GM23338 (cell line): ENCODE results near the gene MED19. TPM values are rescaled to one million over a fixed set of nuclear protein-coding genes. Genes with fewer than 3 reads are reported as not detected.

Source experiments
- ATAC-seq: fragments of 200-7000 bp; cut with Tn5 transposase; 3 replicates; pipeline ENCODE4 v1.9.1; 2020
- DNase-seq: peaks from one replicate; pipeline ENCODE4 v3.0.0-alpha.2; 2015; ENCODE audit warnings: low spot score
- H2AFZ ChIP-seq: fragments of 200-600 bp; sonication (generic); 2 replicates; pipeline ENCODE4 v1.8.0; 2016; ENCODE audit warnings: antibody characterized with exemption, mild to moderate bottlenecking, moderate library complexity
- H3F3A ChIP-seq: fragments of 200-600 bp; sonication (generic); replicated peaks from 2 replicates; pipeline ENCODE4 v1.8.0; 2017; ENCODE audit warnings: antibody characterized with exemption, mixed run types, low read depth
- H3K27ac ChIP-seq: fragments of 200-600 bp; sonication (generic); 2 replicates; pipeline ENCODE4 v1.6.1; 2016; ENCODE audit warnings: low read depth
- H3K27me3 ChIP-seq: fragments of 200-600 bp; sonication (generic); 2 replicates; pipeline ENCODE4 v1.8.0; 2016; ENCODE audit warnings: mild to moderate bottlenecking, mixed run types, moderate library complexity; ENCODE audit not compliant: insufficient read depth
- H3K36me3 ChIP-seq: fragments of 200-600 bp; sonication (generic); 2 replicates; pipeline ENCODE4 v1.8.0; 2016; ENCODE audit warnings: mild to moderate bottlenecking; ENCODE audit not compliant: insufficient read depth
- H3K4me1 ChIP-seq: fragments of 200-600 bp; sonication (generic); 2 replicates; pipeline ENCODE4 v1.8.0; 2016; ENCODE audit warnings: mild to moderate bottlenecking, moderate library complexity; ENCODE audit not compliant: insufficient read depth
- H3K4me2 ChIP-seq: fragments of 200-600 bp; sonication (generic); 2 replicates; pipeline ENCODE4 v1.7.1; 2017; ENCODE audit warnings: mixed run types
- H3K4me3 ChIP-seq: fragments of 200-600 bp; sonication (generic); 2 replicates; pipeline ENCODE4 v1.6.1; 2016; ENCODE audit warnings: mixed run types
- H3K79me2 ChIP-seq: fragments of 200-600 bp; sonication (generic); replicated peaks from 2 replicates; pipeline ENCODE4 v1.8.0; 2017; ENCODE audit warnings: mild to moderate bottlenecking; ENCODE audit not compliant: insufficient read depth
- H3K9me2 ChIP-seq: fragments of 200-600 bp; sonication (generic); 2 replicates; pipeline ENCODE4 v1.8.0; 2017; ENCODE audit not compliant: insufficient read depth
- H4K20me1 ChIP-seq: fragments of 200-600 bp; sonication (generic); replicated peaks from 2 replicates; pipeline ENCODE4 v1.8.0; 2017; ENCODE audit warnings: mild to moderate bottlenecking; ENCODE audit not compliant: insufficient read depth
- H3K27ac Mint-ChIP-seq: 2 replicates; pipeline ENCODE4 v1.8.0; 2020; ENCODE audit warnings: inconsistent platforms, mild to moderate bottlenecking, moderate library complexity, mixed read lengths
- H3K27me3 Mint-ChIP-seq: 3 replicates; pipeline ENCODE4 v1.8.0; 2022; ENCODE audit warnings: low read depth, mild to moderate bottlenecking, moderate library complexity, mixed read lengths, inconsistent platforms; ENCODE audit not compliant: insufficient read depth, poor library complexity
- H3K36me3 Mint-ChIP-seq: 3 replicates; pipeline ENCODE4 v1.8.0; 2021; ENCODE audit warnings: low read depth, mild to moderate bottlenecking, inconsistent platforms, moderate library complexity, mixed read lengths
- H3K4me1 Mint-ChIP-seq: 3 replicates; pipeline ENCODE4 v1.8.0; 2020; ENCODE audit warnings: mild to moderate bottlenecking, inconsistent platforms, mixed read lengths
- H3K4me3 Mint-ChIP-seq: 3 replicates; pipeline ENCODE4 v1.8.0; 2021; ENCODE audit warnings: moderate library complexity, mild to moderate bottlenecking, inconsistent platforms, mixed read lengths
- H3K9me3 Mint-ChIP-seq: 3 replicates; pipeline ENCODE4 v1.8.0; 2020; ENCODE audit warnings: moderate library complexity, mild to moderate bottlenecking, inconsistent platforms, mixed read lengths
- CREB1 ChIP-seq: fragments of 250-450 bp; sonication (Bioruptor Pico); IDR thresholded peaks from 2 replicates; pipeline ENCODE4 v1.5.0; 2020; ENCODE audit warnings: low read depth, mild to moderate bottlenecking, moderate library complexity
- CTCF ChIP-seq, 2 experiments: fragments of 200-600 bp in 1 of 2; sonication (generic) in 1 of 2; conservative IDR thresholded peaks; 2 replicates each; pipeline versions ENCODE4 v1.5.1 to v1.6.1; 2016 to 2017; ENCODE audit warnings: antibody characterized with exemption in 2 of 2, low read depth in 2 of 2, mild to moderate bottlenecking in 2 of 2, moderate library complexity in 1 of 2
- ETS1 ChIP-seq: IDR thresholded peaks from 2 replicates; pipeline ENCODE4 v1.6.1; 2016; ENCODE audit warnings: antibody characterized with exemption
- EZH2 ChIP-seq: fragments of 200-600 bp; sonication (generic); IDR thresholded peaks from one replicate; pipeline ENCODE4 v1.8.0; 2017; ENCODE audit warnings: antibody characterized with exemption, mild to moderate bottlenecking, low read depth; ENCODE audit not compliant: unreplicated experiment
- EZH2phosphoT487 ChIP-seq: fragments of 200-600 bp; sonication (generic); IDR thresholded peaks from one replicate; pipeline ENCODE4 v1.8.1; 2018; ENCODE audit warnings: antibody characterized with exemption; ENCODE audit not compliant: unreplicated experiment
- JUNB ChIP-seq: IDR thresholded peaks from one replicate; pipeline ENCODE4 v1.6.1; 2016; ENCODE audit warnings: antibody characterized with exemption; ENCODE audit not compliant: unreplicated experiment
- NANOG ChIP-seq: IDR thresholded peaks from 2 replicates; pipeline ENCODE4 v1.6.1; 2016; ENCODE audit warnings: antibody characterized with exemption, borderline replicate concordance
- POLR2AphosphoS5 ChIP-seq: IDR thresholded peaks from 2 replicates; pipeline ENCODE4 v1.6.1; 2016; ENCODE audit warnings: antibody characterized with exemption, low read depth
- REST ChIP-seq: IDR thresholded peaks from one replicate; pipeline ENCODE4 v1.6.1; 2018; ENCODE audit warnings: antibody characterized with exemption; ENCODE audit not compliant: unreplicated experiment
- STAT1 ChIP-seq: IDR thresholded peaks from one replicate; pipeline ENCODE4 v1.6.1; 2016; ENCODE audit warnings: antibody characterized with exemption; ENCODE audit not compliant: unreplicated experiment
- ZNF114 ChIP-seq: fragments of 250-450 bp; sonication (Bioruptor Pico); IDR thresholded peaks from 2 replicates; pipeline ENCODE4 v1.5.0; 2020; ENCODE audit warnings: mild to moderate bottlenecking, moderate library complexity
- ZNF331 ChIP-seq: fragments of 250-450 bp; sonication (Bioruptor Pico); IDR thresholded peaks from 2 replicates; pipeline ENCODE4 v1.5.0; 2020; ENCODE audit warnings: low read depth, mild to moderate bottlenecking, moderate library complexity
- ZNF462 ChIP-seq: fragments of 250-450 bp; sonication (Bioruptor Pico); IDR thresholded peaks from 2 replicates; pipeline ENCODE4 v1.5.0; 2020; ENCODE audit warnings: mild to moderate bottlenecking, moderate library complexity
- polyA plus RNA-seq: library from polyadenylated mRNA; unstranded; fragments of >200 nt; fragmentation: Nextera tagmentation; extraction: Ambion mirVana; gene quantifications from 2 replicates; pipeline ENCODE4 v1.2.1, GENCODE V29; 2016
- total RNA-seq: library from RNA; depleted of rRNA; stranded (reverse); fragments of >200 nt; shearing (Covaris generic); gene quantifications from 2 replicates; pipeline ENCODE4 v1.2.3, GENCODE V29; 2014

MED19 gene
- total and polyA plus RNA-seq, 2 experiments from 2014 or later, result 17.7 to 64.9 TPM

GRCh38 chr11:57663975-57664374 lies 48.0 kb downstream of the MED19 start:
- H3K36me3 Mint-ChIP-seq, result peaks cover 31% of the 10 kb centered on the region
- H3K4me3 Mint-ChIP-seq, result no peak overlapping the region
- no peak for ATAC-seq

More at GRCh38 chr11:57663975-57664374, 48.0 kb downstream of the MED19 start:
- Histone ChIP-seq H4K20me1 (peaks cover under 1% of the 10 kb centered on the region; the same call in 1 of the 2 replicates), H2AFZ (no peak overlapping the region), H3K9me2 (no peaks in the 10 kb centered on the region), H3K79me2 (peaks cover 12% of the 10 kb centered on the region), H3K27ac (no peak overlapping the region), H3K27me3 (no peaks in the 10 kb centered on the region), H3K4me2 (no peak overlapping the region), H3K4me3 (no peak overlapping the region), H3K36me3 (peaks cover 18% of the 10 kb centered on the region), H3F3A (peaks cover 9% of the 10 kb centered on the region), H3K4me1 (0 out of 2 replicates have a peak, but pooled peaks cover under 1% of the 10 kb centered on the region)
- TF ChIP-seq JUNB, result no peak
- TF ChIP-seq NANOG, result no peak
- TF ChIP-seq EZH2, result no peak
- no peak for TF ChIP-seq CREB1 (CRISPR knock-in tag)
- TF ChIP-seq STAT1, result no peak
- TF ChIP-seq REST, result no peak
- TF ChIP-seq ZNF331 (CRISPR knock-in tag), result no peak
- no peak for TF ChIP-seq ZNF462 (CRISPR knock-in tag)
- no peak for TF ChIP-seq CTCF (conservative IDR thresholded peaks at IDR 0.05; ENCODE audit: low read depth in 2 of 2)
- no peak for TF ChIP-seq ZNF114 (CRISPR knock-in tag)
- TF ChIP-seq POLR2AphosphoS5, result no peak
- TF ChIP-seq EZH2phosphoT487, result no peak
- TF ChIP-seq ETS1, result no peak
- Mint-ChIP-seq H3K27me3 (peaks cover 15% of the 10 kb centered on the region), H3K27ac (no peak overlapping the region), H3K9me3 (peaks cover 2% of the 10 kb centered on the region; the same call in 2 of the 3 replicates), H3K4me1 (peaks cover 2% of the 10 kb centered on the region; the same call in 2 of the 3 replicates)
- DNase-seq, result no peak
